HCT116 (cell line): Measurements from ENCODE around the gene TPD52L1. TPM values are rescaled to one million over a fixed set of nuclear protein-coding genes. Genes with fewer than 3 reads are reported as not detected.

Experiments used
- ATAC-seq: fragments of 200-7000 bp; cut with Tn5 transposase; 2 replicates; pipeline ENCODE4 v1.9.1; 2020; ENCODE audit warnings: mild to moderate bottlenecking, moderate library complexity
- BruUV-seq: library from RNA; stranded (reverse); fragments of 400-500 nt; replicated peaks from 2 replicates; lab custom pipeline; 2021; lab: Mats Ljungman, UMichigan
- CTCF ChIA-PET: fragments of 300-600 bp; sonication (Branson Sonifier 250); formaldehyde crosslinking; loops from one replicate; lab custom pipeline; 2021; ENCODE audit warnings: antibody characterized with exemption; lab: Charles Lee
- POLR2A ChIA-PET: fragments of 300-600, 350-600 bp; sonication (Branson Sonifier 250); formaldehyde crosslinking; loops from one replicate; lab custom pipeline; 2021; ENCODE audit warnings: antibody characterized with exemption; lab: Charles Lee
- RAD21 ChIA-PET, 2 experiments: fragments of 300-600 bp; sonication (Branson Sonifier 250); formaldehyde crosslinking; loops; one replicate each; lab custom pipeline; 2023; ENCODE audit warnings: low total read pairs in 2 of 2; ENCODE audit not compliant: uncharacterized antibody in 2 of 2, unreplicated experiment in 2 of 2, low non-redundant PET in 1 of 2; lab: Charles Lee
- DNase-seq: peaks from one replicate; pipeline ENCODE4 v3.0.0-alpha.2; 2010; ENCODE audit warnings: low read depth, low spot score
- H2AFZ ChIP-seq: fragments of 200-600 bp; shearing (Covaris generic), sonication (generic); 2 replicates; pipeline ENCODE4 v1.6.1; 2017; ENCODE audit warnings: low read depth, mixed run types, mixed read lengths, antibody characterized with exemption, low read length; ENCODE audit not compliant: poor library complexity, severe bottlenecking
- H3K27ac ChIP-seq: 2 replicates; pipeline ENCODE4 v1.5.1; 2012; ENCODE audit warnings: low read depth, low read length
- H3K27me3 ChIP-seq: fragments of 200-600 bp; sonication (generic); 2 replicates; pipeline ENCODE4 v1.6.1; 2016; ENCODE audit warnings: mixed run types, low read length, mixed read lengths; ENCODE audit not compliant: insufficient read depth
- H3K36me3 ChIP-seq, 2 experiments: fragments of 200-500 bp in 1 of 2; fragments of 200-600 bp in 1 of 2; sonication (Bioruptor generic) in 1 of 2; sonication (generic) in 1 of 2; 2 replicates each; pipeline versions ENCODE4 v1.5.1 to v1.6.1; 2014 to 2016; ENCODE audit warnings: low read length in 2 of 2, inconsistent platforms in 1 of 2, mixed read lengths in 1 of 2, mixed run types in 1 of 2; ENCODE audit not compliant: insufficient read depth in 2 of 2, control insufficient read depth in 1 of 2
- H3K4me1 ChIP-seq, 2 experiments: fragments of 200-600 bp in 1 of 2; sonication (generic) in 1 of 2; 2 replicates each; pipeline versions ENCODE4 v1.5.1 to v1.6.1; 2012 to 2017; ENCODE audit warnings: low read length in 2 of 2, inconsistent platforms in 1 of 2, mild to moderate bottlenecking in 1 of 2, mixed read lengths in 1 of 2, mixed run types in 1 of 2, moderate library complexity in 1 of 2; ENCODE audit not compliant: insufficient read depth in 2 of 2, control insufficient read depth in 1 of 2
- H3K4me2 ChIP-seq: fragments of 200-600 bp; sonication (generic); 2 replicates; pipeline ENCODE4 v1.6.1; 2017; ENCODE audit warnings: mixed run types, low read length, mixed read lengths
- H3K4me3 ChIP-seq, 2 experiments: fragments of 200-600 bp in 1 of 2; sonication (generic) in 1 of 2; replicated peaks in 1 of 2; 2 replicates each; pipeline ENCODE4 v1.5.1; 2011 to 2016; ENCODE audit warnings: low read length in 2 of 2, control low read depth in 1 of 2, low read depth in 1 of 2, mild to moderate bottlenecking in 1 of 2, mixed read lengths in 1 of 2, mixed run types in 1 of 2
- H3K79me2 ChIP-seq: fragments of 200-600 bp; sonication (generic); 2 replicates; pipeline ENCODE4 v1.6.1; 2017; ENCODE audit warnings: mild to moderate bottlenecking, mixed run types, low read length, moderate library complexity, mixed read lengths; ENCODE audit not compliant: insufficient read depth
- H3K9ac ChIP-seq: fragments of 200-600 bp; sonication (generic); 2 replicates; pipeline ENCODE4 v1.6.1; 2016; ENCODE audit warnings: low read length, mixed read lengths
- H3K9me2 ChIP-seq: fragments of 200-600 bp; sonication (generic), shearing (Covaris generic); 2 replicates; pipeline ENCODE4 v1.6.1; 2017; ENCODE audit warnings: mixed run types, mild to moderate bottlenecking, moderate library complexity; ENCODE audit not compliant: insufficient read depth
- H3K9me3 ChIP-seq, 2 experiments: fragments of 200-500 bp in 1 of 2; fragments of 200-600 bp in 1 of 2; sonication (Bioruptor generic) in 1 of 2; sonication (generic) in 1 of 2; 2 replicates each; pipeline ENCODE4 v1.6.1; 2014 to 2017; ENCODE audit warnings: low read length in 2 of 2, mixed read lengths in 2 of 2, inconsistent platforms in 1 of 2, low read depth in 1 of 2, mild to moderate bottlenecking in 1 of 2, mixed run types in 1 of 2, moderate library complexity in 1 of 2; ENCODE audit not compliant: control insufficient read depth in 1 of 2, insufficient read depth in 1 of 2
- H4K20me1 ChIP-seq: fragments of 200-600 bp; sonication (generic), shearing (Covaris generic); 2 replicates; pipeline ENCODE4 v1.6.1; 2017; ENCODE audit warnings: mixed run types, mild to moderate bottlenecking, moderate library complexity; ENCODE audit not compliant: insufficient read depth
- CEBPB ChIP-seq: IDR thresholded peaks from 2 replicates; pipeline ENCODE4 v1.6.1; 2012; ENCODE audit warnings: low read depth
- CTCF ChIP-seq, 3 experiments: fragments of 200-600 bp in 1 of 3; sonication (generic) in 1 of 3; IDR thresholded peaks in 2 of 3; conservative IDR thresholded peaks in 1 of 3; 2 replicates each; pipeline ENCODE4 v1.5.1; 2012 to 2017; ENCODE audit warnings: low read depth in 2 of 3, low read length in 2 of 3, antibody characterized with exemption in 1 of 3, borderline replicate concordance in 1 of 3, control low read depth in 1 of 3, mild to moderate bottlenecking in 1 of 3, mixed read lengths in 1 of 3, mixed run types in 1 of 3, moderate library complexity in 1 of 3; ENCODE audit not compliant: insufficient read depth in 1 of 3
- EZH2 ChIP-seq: fragments of 200-600 bp; sonication (generic); IDR thresholded peaks from 2 replicates; pipeline ENCODE4 v1.6.1; 2017; ENCODE audit warnings: antibody characterized with exemption, mixed run types
- JUND ChIP-seq: IDR thresholded peaks from 2 replicates; pipeline ENCODE4 v1.6.1; 2012
- MAX ChIP-seq: IDR thresholded peaks from 2 replicates; pipeline ENCODE4 v1.6.1; 2012
- POLR2AphosphoS5 ChIP-seq: IDR thresholded peaks from 2 replicates; pipeline ENCODE4 v1.6.1; 2011; ENCODE audit warnings: mild to moderate bottlenecking, low read depth, low read length, moderate library complexity
- RAD21 ChIP-seq: IDR thresholded peaks from 2 replicates; pipeline ENCODE4 v1.6.1; 2012; ENCODE audit warnings: low read depth, mild to moderate bottlenecking
- SIN3A ChIP-seq: IDR thresholded peaks from 2 replicates; pipeline ENCODE4 v1.6.1; 2012; ENCODE audit warnings: low read depth
- SP1 ChIP-seq: IDR thresholded peaks from 2 replicates; pipeline ENCODE4 v1.6.1; 2012; ENCODE audit warnings: low read depth
- SRF ChIP-seq: IDR thresholded peaks from 2 replicates; pipeline ENCODE4 v1.6.1; 2012; ENCODE audit warnings: low read depth
- YY1 ChIP-seq: IDR thresholded peaks from 2 replicates; pipeline ENCODE4 v1.6.1; 2011; ENCODE audit warnings: low read length, low read depth, moderate library complexity, mild to moderate bottlenecking; ENCODE audit not compliant: insufficient replicate concordance; ENCODE audit errors: extremely low read depth
- intact Hi-C: fragments of 100-400 bp; cut with micrococcal nuclease; formaldehyde crosslinking; loops from 2 replicates; pipeline ENCODE4 v1.10.0; 2022
- total RNA-seq: library from RNA; stranded (reverse); gene quantifications from one replicate; pipeline ENCODE4 v1.2.1, GENCODE V29; 2021; ENCODE audit not compliant: unreplicated experiment
- TF ChIP-seq, protein P1 (sequence below): IDR thresholded peaks from 2 replicates; pipeline ENCODE4 v1.6.1; 2011; ENCODE audit warnings: mild to moderate bottlenecking, low read length, moderate library complexity; ENCODE audit not compliant: insufficient replicate concordance; ENCODE audit errors: extremely low read depth
- TF ChIP-seq, protein P2 (sequence below): IDR thresholded peaks from 2 replicates; pipeline ENCODE4 v1.6.1; 2012

Gene TPD52L1
- total RNA-seq, 1 experiment from 2014 or later = 64.1 TPM

GRCh38 chr6:125248136-125248535, 94.6 kb downstream of the TPD52L1 start:
- CTCF ChIA-PET = no interaction called here
- H3K4me1 ChIP-seq = peaks cover 10 to 14% of the 10 kb centered on the region in 2 experiments; a peak in 2 of 4 replicates
- no peak overlapping the region for H2AFZ ChIP-seq
- DNase-seq (no peak), ATAC-seq (no peak)
- H3K36me3 ChIP-seq = no peaks in the 10 kb centered on the region
- RAD21 ChIA-PET = no interaction called here
- TF ChIP-seq CTCF (IDR thresholded peaks at IDR 0.05 in 2 of 3, conservative IDR thresholded peaks at IDR 0.05 in 1 of 3; ENCODE audit: borderline replicate concordance in 1 of 3, insufficient read depth in 1 of 3, low read depth in 2 of 3, low read length in 2 of 3) = no peak
- TF ChIP-seq SRF = no peak
- no peak for TF ChIP-seq SP1
- no peak for TF ChIP-seq EZH2
- no peaks in the 10 kb centered on the region for H3K9me2 ChIP-seq
- no peaks in the 10 kb centered on the region for H3K9me3 ChIP-seq
- H3K4me3 ChIP-seq = no peak overlapping the region
- H3K79me2 ChIP-seq = no peaks in the 10 kb centered on the region; the same call in 1 of the 2 replicates
- H3K27ac ChIP-seq = no peak overlapping the region
- no peaks in the 10 kb centered on the region for H3K27me3 ChIP-seq
- intact Hi-C loops = no loop called here
- H4K20me1 ChIP-seq = no peaks in the 10 kb centered on the region
- no peak overlapping the region for H3K4me2 ChIP-seq
- BruUV-seq = no TSS peak
- no peak overlapping the region for H3K9ac ChIP-seq
- POLR2A ChIA-PET = no interaction called here

DNA sequence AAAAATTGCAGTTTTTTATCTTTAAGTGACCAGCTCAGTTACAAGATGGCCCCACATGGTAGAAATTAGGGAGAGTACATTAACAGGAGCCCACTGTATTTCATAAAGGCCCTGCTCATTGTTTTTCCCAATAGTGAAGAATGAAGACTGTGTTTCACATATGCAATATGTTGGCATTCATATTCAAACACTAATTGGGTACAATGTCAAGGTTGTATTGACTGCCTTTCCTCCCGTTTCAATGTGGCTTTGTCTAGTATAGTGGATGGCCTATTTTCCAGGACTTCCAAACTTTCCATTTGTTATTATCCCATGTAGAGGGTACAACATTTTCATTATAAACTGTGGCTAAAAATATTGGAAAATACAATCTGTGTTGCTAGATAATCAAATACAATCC, 96.9 kb downstream of the TPD52L1 start:
- H4K20me1 ChIP-seq = no peaks in the 10 kb centered on the region
- no peak overlapping the region for H2AFZ ChIP-seq
- intact Hi-C loops = no loop called here
- no peaks in the 10 kb centered on the region for H3K9me2 ChIP-seq
- no peak overlapping the region for H3K4me2 ChIP-seq
- ATAC-seq (no peak), DNase-seq (no peak)
- RAD21 ChIA-PET = no interaction called here
- H3K79me2 ChIP-seq = no peaks in the 10 kb centered on the region; the same call in 1 of the 2 replicates
- no peaks in the 10 kb centered on the region for H3K9me3 ChIP-seq
- CTCF ChIA-PET = no interaction called here
- no peaks in the 10 kb centered on the region for H3K27me3 ChIP-seq
- H3K36me3 ChIP-seq = no peaks in the 10 kb centered on the region
- H3K4me1 ChIP-seq = peaks cover 5 to 7% of the 10 kb centered on the region in 2 experiments; a peak in 2 of 4 replicates
- H3K4me3 ChIP-seq = no peak overlapping the region
- BruUV-seq = no TSS peak
- POLR2A ChIA-PET = no interaction called here
- no peak overlapping the region for H3K9ac ChIP-seq
- H3K27ac ChIP-seq = no peak overlapping the region
- no peak for TF ChIP-seq SIN3A
- TF ChIP-seq YY1 = no peak
- TF ChIP-seq RAD21 = no peak
- TF ChIP-seq, protein P1, sequence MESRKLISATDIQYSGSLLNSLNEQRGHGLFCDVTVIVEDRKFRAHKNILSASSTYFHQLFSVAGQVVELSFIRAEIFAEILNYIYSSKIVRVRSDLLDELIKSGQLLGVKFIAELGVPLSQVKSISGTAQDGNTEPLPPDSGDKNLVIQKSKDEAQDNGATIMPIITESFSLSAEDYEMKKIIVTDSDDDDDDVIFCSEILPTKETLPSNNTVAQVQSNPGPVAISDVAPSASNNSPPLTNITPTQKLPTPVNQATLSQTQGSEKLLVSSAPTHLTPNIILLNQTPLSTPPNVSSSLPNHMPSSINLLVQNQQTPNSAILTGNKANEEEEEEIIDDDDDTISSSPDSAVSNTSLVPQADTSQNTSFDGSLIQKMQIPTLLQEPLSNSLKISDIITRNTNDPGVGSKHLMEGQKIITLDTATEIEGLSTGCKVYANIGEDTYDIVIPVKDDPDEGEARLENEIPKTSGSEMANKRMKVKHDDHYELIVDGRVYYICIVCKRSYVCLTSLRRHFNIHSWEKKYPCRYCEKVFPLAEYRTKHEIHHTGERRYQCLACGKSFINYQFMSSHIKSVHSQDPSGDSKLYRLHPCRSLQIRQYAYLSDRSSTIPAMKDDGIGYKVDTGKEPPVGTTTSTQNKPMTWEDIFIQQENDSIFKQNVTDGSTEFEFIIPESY = no peak
- TF ChIP-seq, protein P2, sequence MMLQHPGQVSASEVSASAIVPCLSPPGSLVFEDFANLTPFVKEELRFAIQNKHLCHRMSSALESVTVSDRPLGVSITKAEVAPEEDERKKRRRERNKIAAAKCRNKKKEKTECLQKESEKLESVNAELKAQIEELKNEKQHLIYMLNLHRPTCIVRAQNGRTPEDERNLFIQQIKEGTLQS = no peak
- no peak for TF ChIP-seq MAX
- TF ChIP-seq SP1 = no peak
- TF ChIP-seq POLR2AphosphoS5 = no peak
- TF ChIP-seq JUND = no peak
- TF ChIP-seq CEBPB = no peak
- no peak for TF ChIP-seq CTCF (IDR thresholded peaks at IDR 0.05 in 2 of 3, conservative IDR thresholded peaks at IDR 0.05 in 1 of 3; ENCODE audit: borderline replicate concordance in 1 of 3, insufficient read depth in 1 of 3, low read depth in 2 of 3, low read length in 2 of 3)
- TF ChIP-seq EZH2 = no peak
